GM12865 (cell line): ENCODE measurements around the gene LOXL3.
"Not testable (repeated sequence)": the region's sequence is repeated elsewhere in the genome, so short reads cannot be mapped to it uniquely, and the experiment has no call there.

Experiments used
- DNase-seq: peaks from one replicate; pipeline ENCODE4 v3.0.0; 2010; ENCODE audit warnings: low read depth
- H3K4me3 ChIP-seq: 2 replicates; pipeline ENCODE4 v1.5.1; 2011; ENCODE audit warnings: mild to moderate bottlenecking, low read depth, low read length, control low read depth
- CTCF ChIP-seq: IDR thresholded peaks from 2 replicates; pipeline ENCODE4 v1.5.1; 2011; ENCODE audit warnings: low read length, control low read depth, low read depth, inconsistent platforms; ENCODE audit not compliant: insufficient read depth; ENCODE audit errors: missing control alignments

Gene LOXL3

GRCh38 chr2:74486141-74486540, 67.6 kb downstream of the LOXL3 start:
- TF ChIP-seq CTCF: no peak
- H3K4me3 ChIP-seq: no peak overlapping the region
- DNase-seq: no peak

GRCh38 chr2:74483675-74484164, 70.0 kb downstream of the LOXL3 start:
- peak overlapping the region; percentile 90 for H3K4me3 ChIP-seq
- not testable (repeated sequence) for DNase-seq

- DNase-seq: peak; percentile 96
- peak within 1 kb of the TSS; percentile 90 for H3K4me3 ChIP-seq
- TF ChIP-seq CTCF: peak; percentile 95
Measured at GRCh38 chr2:74482801-74483674, 70.7 kb downstream of the LOXL3 start, which contains the start of the genes CCDC142 and TTC31. TSS of gene CCDC142 (minus strand) at chr2:74482998. CDS start at chr2:74482837, 161 bp downstream. TSS of gene TTC31 (plus strand) at chr2:74483081. CDS start at chr2:74483096, 15 bp downstream.
